Measurements from ENCODE around the gene XCL1.

Gene XCL1

DNA sequence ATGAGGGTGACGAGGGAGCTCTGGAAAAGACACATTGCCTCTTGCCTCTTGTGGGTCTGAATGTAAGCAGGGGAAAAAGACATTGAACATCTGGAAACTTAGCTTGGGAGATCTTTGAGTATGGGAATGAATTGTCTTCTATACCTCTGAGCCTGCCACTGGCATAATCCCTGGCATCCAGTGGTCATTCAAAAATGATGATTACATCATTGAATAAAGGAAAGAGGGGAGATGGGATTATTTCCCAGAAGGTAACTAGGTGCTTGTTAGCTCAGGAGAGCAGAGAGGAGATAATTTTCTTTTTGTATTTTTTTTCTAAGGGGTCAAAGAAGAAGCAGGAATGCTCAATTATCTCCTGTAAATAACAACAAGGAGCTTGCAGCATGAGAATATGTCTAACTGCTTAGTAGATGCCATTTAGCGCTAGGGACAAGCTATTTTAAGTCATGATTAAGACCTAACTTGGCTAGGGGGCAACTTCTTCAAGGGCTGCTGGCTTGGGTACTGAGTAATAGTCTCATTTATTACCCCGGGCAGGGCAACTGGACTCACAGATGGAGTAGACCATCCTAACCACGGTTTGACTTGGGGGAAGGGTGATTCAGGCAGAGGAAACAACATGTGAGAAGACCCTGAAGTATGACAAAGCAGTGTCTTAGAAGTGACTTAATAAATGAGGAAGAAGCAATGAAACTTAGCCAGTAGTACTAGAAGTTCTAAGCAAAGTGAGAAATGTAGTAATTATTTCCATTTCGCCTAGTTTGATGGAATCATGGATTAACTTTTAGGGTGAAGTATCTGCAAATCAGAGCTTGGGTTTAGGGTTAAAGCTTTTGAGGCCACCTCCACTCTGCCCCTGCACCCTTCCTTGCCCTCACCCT is 21.6 kb upstream of the XCL1 start:
- TF ChIP-seq TAF1 (IDR thresholded peaks at IDR 0.05; ENCODE audit: borderline replicate concordance, insufficient read depth, low read length) (no peak), FOXP2 (optimal IDR thresholded peaks at IDR 0.05; ENCODE audit: borderline replicate concordance, extremely low read depth, extremely low read length, insufficient read depth) (no peak), POLR2AphosphoS5 (IDR thresholded peaks at IDR 0.05; ENCODE audit: low read depth, low read length) (no peak), SIN3A (IDR thresholded peaks at IDR 0.05; ENCODE audit: borderline replicate concordance, insufficient read depth, low read length) (no peak)
- TF ChIP-seq, protein P1, sequence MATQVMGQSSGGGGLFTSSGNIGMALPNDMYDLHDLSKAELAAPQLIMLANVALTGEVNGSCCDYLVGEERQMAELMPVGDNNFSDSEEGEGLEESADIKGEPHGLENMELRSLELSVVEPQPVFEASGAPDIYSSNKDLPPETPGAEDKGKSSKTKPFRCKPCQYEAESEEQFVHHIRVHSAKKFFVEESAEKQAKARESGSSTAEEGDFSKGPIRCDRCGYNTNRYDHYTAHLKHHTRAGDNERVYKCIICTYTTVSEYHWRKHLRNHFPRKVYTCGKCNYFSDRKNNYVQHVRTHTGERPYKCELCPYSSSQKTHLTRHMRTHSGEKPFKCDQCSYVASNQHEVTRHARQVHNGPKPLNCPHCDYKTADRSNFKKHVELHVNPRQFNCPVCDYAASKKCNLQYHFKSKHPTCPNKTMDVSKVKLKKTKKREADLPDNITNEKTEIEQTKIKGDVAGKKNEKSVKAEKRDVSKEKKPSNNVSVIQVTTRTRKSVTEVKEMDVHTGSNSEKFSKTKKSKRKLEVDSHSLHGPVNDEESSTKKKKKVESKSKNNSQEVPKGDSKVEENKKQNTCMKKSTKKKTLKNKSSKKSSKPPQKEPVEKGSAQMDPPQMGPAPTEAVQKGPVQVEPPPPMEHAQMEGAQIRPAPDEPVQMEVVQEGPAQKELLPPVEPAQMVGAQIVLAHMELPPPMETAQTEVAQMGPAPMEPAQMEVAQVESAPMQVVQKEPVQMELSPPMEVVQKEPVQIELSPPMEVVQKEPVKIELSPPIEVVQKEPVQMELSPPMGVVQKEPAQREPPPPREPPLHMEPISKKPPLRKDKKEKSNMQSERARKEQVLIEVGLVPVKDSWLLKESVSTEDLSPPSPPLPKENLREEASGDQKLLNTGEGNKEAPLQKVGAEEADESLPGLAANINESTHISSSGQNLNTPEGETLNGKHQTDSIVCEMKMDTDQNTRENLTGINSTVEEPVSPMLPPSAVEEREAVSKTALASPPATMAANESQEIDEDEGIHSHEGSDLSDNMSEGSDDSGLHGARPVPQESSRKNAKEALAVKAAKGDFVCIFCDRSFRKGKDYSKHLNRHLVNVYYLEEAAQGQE (IDR thresholded peaks at IDR 0.05; ENCODE audit: insufficient read depth in 1 of 2, low read depth in 2 of 2, low read length in 2 of 2), result no peak

GRCh38 chr1:168555508-168556046 is 20.8 kb upstream of the XCL1 start:
- TF ChIP-seq TAF1 (IDR thresholded peaks at IDR 0.05; ENCODE audit: borderline replicate concordance, insufficient read depth, low read length), result no peak
- no peak for TF ChIP-seq SIN3A (IDR thresholded peaks at IDR 0.05; ENCODE audit: borderline replicate concordance, insufficient read depth, low read length)
- no peak for TF ChIP-seq POLR2AphosphoS5 (IDR thresholded peaks at IDR 0.05; ENCODE audit: low read depth, low read length)
- TF ChIP-seq FOXP2 (optimal IDR thresholded peaks at IDR 0.05; ENCODE audit: borderline replicate concordance, extremely low read depth, extremely low read length, insufficient read depth), result no peak
- TF ChIP-seq, protein P1 (IDR thresholded peaks at IDR 0.05; ENCODE audit: insufficient read depth in 1 of 2, low read depth in 2 of 2, low read length in 2 of 2), result no peak

DNA sequence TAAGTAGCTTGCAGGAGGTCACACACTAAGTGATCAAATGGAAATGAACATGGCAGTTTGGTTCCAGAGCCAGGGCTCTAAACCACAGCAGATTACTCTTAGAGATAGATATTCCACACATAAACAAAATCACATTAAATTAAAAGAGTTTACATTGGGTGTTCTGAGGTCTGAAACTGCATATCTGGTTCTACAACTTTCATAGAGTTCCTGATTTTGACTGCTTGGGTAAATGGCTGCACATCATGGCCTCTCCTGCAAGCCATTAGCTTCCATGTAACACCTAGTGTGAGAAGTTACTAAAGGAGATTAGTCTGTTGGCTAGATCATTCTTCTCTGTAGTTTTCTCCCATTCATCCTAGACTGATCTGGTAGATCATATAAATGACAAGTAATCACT is 19.8 kb upstream of the XCL1 start:
- TF ChIP-seq POLR2AphosphoS5 (IDR thresholded peaks at IDR 0.05; ENCODE audit: low read depth, low read length) (no peak), FOXP2 (optimal IDR thresholded peaks at IDR 0.05; ENCODE audit: borderline replicate concordance, extremely low read depth, extremely low read length, insufficient read depth) (no peak), TAF1 (IDR thresholded peaks at IDR 0.05; ENCODE audit: borderline replicate concordance, insufficient read depth, low read length) (no peak), SIN3A (IDR thresholded peaks at IDR 0.05; ENCODE audit: borderline replicate concordance, insufficient read depth, low read length) (no peak)
- TF ChIP-seq, protein P1 (IDR thresholded peaks at IDR 0.05; ENCODE audit: insufficient read depth in 1 of 2, low read depth in 2 of 2, low read length in 2 of 2), result no peak

DNA sequence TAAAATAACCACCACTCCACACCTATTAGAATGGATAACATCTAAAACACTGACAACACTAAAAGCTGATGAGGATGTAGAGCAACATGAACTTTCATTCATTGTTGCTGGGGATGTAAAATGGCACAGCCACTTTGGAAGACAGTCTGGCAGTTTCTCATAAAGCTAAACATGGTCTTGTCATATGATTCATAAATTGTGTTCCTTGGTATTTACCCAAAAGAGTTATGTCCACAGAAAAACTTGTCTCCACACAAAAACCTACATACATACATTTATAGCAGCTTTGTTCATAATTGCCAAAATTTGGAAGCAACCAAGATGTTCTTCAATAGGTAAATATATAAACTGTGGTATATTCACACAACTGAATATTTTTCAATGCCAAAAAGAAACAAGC is 16.0 kb upstream of the XCL1 start:
- TF ChIP-seq TAF1 (IDR thresholded peaks at IDR 0.05; ENCODE audit: borderline replicate concordance, insufficient read depth, low read length), result no peak
- no peak for TF ChIP-seq POLR2AphosphoS5 (IDR thresholded peaks at IDR 0.05; ENCODE audit: low read depth, low read length)
- no peak for TF ChIP-seq SIN3A (IDR thresholded peaks at IDR 0.05; ENCODE audit: borderline replicate concordance, insufficient read depth, low read length)
- TF ChIP-seq FOXP2 (optimal IDR thresholded peaks at IDR 0.05; ENCODE audit: borderline replicate concordance, extremely low read depth, extremely low read length, insufficient read depth), result no peak
- TF ChIP-seq, protein P1 (IDR thresholded peaks at IDR 0.05; ENCODE audit: insufficient read depth in 1 of 2, low read depth in 2 of 2, low read length in 2 of 2), result no peak
